ENCODE measurements around the gene PIWIL1. TPM values are rescaled to one million over a fixed set of nuclear protein-coding genes. Genes with fewer than 3 reads are reported as not detected.

Gene PIWIL1
- polyA plus RNA-seq, 2 of the 4 experiments (the other 2 are of a cell fraction), result not detected

DNA sequence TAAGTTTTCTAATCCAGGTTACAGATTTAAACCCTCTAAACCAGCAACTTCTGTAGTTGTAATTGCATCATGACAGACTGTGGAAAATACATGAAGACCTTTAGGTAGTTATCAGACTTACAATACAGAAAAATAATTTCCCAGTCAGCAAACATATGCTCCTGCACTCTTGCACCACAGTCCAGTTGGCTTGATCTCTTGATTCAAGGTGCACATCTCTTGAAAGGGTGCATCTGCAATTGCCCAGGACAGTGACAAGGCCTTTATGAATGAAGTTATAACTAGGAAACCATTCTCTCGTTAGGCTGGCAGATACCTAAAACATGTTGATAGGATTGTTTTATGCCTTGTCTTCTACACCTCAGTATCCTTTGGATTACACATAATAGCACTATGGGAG, 7.6 kb downstream of the PIWIL1 start:
- no peak overlapping the region for H3K27ac ChIP-seq
- no peak overlapping the region for H3K4me3 ChIP-seq
- WGBS (ENCODE audit: missing lambda C conversion rate), result 3% methylated on average over 1 of the region's 1 CpG
- no peaks in the 10 kb centered on the region for H3K4me1 ChIP-seq
- H3K9me3 ChIP-seq, result no peaks in the 10 kb centered on the region; the same call in 2 of the 3 replicates
- TF ChIP-seq RNF2 (IDR thresholded peaks at IDR 0.05; ENCODE audit: borderline replicate concordance, low read depth) (no peak), HEYL (CRISPR knock-in tag; IDR thresholded peaks at IDR 0.05) (no peak), NFE2L2 (conservative IDR thresholded peaks at IDR 0.05; ENCODE audit: low read length) (no peak), BHLHE40 (IDR thresholded peaks at IDR 0.05; ENCODE audit: low read depth, low read length) (no peak)
- DNase-seq (ENCODE audit: low read depth in 1 of 2, low spot score in 1 of 2) (no peak), FAIRE-seq (no peak), ATAC-seq (no peak)
- ChIA-PET POLR2A (no interaction called here), CTCF (no interaction called here)
- H3K4me2 ChIP-seq, result no peak overlapping the region

GRCh38 chr12:130347588-130347987, 9.9 kb downstream of the PIWIL1 start:
- DNase-seq (ENCODE audit: low read depth in 1 of 2, low spot score in 1 of 2), result no peak
- CTCF ChIA-PET, result no interaction called here
- H3K4me1 ChIP-seq, result no peaks in the 10 kb centered on the region
- H3K27ac ChIP-seq, result no peak overlapping the region
- ATAC-seq, result no peak
- H3K4me2 ChIP-seq, result no peak overlapping the region
- no peak overlapping the region for H3K4me3 ChIP-seq
- 50% methylated on average over 7 of the region's 7 CpGs for WGBS (ENCODE audit: missing lambda C conversion rate)
- H3K9me3 ChIP-seq, result no peaks in the 10 kb centered on the region
- no peak for FAIRE-seq
- POLR2A ChIA-PET, result no interaction called here
- TF ChIP-seq CBX8 (IDR thresholded peaks at IDR 0.05) (no peak), ZNF302 (CRISPR knock-in tag; IDR thresholded peaks at IDR 0.05) (no peak), PHF8 (IDR thresholded peaks at IDR 0.05; ENCODE audit: borderline replicate concordance, low read depth) (no peak), ZFP36 (IDR thresholded peaks at IDR 0.05; ENCODE audit: borderline replicate concordance, partially characterized antibody) (no peak), NFE2L2 (conservative IDR thresholded peaks at IDR 0.05; ENCODE audit: low read length) (no peak)

GRCh38 chr12:130350715-130351114, 13.0 kb downstream of the PIWIL1 start:
- ATAC-seq (no peak), FAIRE-seq (no peak), DNase-seq (ENCODE audit: low read depth in 1 of 2, low spot score in 1 of 2) (no peak)
- ChIA-PET CTCF (interaction anchor here (1.3 to 1.7 kb wide), 2 partner anchors 11 to 15 kb away, joined by 3 to 9 read pairs; no protein-coding TSS in a partner anchor), POLR2A (no interaction called here)
- Histone ChIP-seq H3K4me2 (no peak overlapping the region), H3K4me3 (no peak overlapping the region), H3K9me3 (no peaks in the 10 kb centered on the region), H3K27ac (no peak overlapping the region), H3K4me1 (no peaks in the 10 kb centered on the region)
- WGBS (ENCODE audit: missing lambda C conversion rate), result 3% methylated on average over 2 of the region's 2 CpGs
- TF ChIP-seq POLR2A (IDR thresholded peaks at IDR 0.05; ENCODE audit: low read length), result no peak
- TF ChIP-seq, protein P1, sequence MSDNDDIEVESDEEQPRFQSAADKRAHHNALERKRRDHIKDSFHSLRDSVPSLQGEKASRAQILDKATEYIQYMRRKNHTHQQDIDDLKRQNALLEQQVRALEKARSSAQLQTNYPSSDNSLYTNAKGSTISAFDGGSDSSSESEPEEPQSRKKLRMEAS (IDR thresholded peaks at IDR 0.05), result no peak
- TF ChIP-seq RARB (CRISPR knock-in tag; IDR thresholded peaks at IDR 0.05), result no peak
- TF ChIP-seq, protein P2, sequence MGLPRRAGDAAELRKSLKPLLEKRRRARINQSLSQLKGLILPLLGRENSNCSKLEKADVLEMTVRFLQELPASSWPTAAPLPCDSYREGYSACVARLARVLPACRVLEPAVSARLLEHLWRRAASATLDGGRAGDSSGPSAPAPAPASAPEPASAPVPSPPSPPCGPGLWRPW (IDR thresholded peaks at IDR 0.05), result no peak
- TF ChIP-seq MYC (IDR thresholded peaks at IDR 0.05; ENCODE audit: borderline replicate concordance, low read length), result no peak
- TF ChIP-seq KDM1A (IDR thresholded peaks at IDR 0.05; ENCODE audit: low read depth), result no peak
- TF ChIP-seq BCL3 (IDR thresholded peaks at IDR 0.05), result no peak
- TF ChIP-seq RAD21 (conservative IDR thresholded peaks at IDR 0.05 in 1 of 2, IDR thresholded peaks at IDR 0.05 in 1 of 2), result no peak

GRCh38 chr12:130351326-130351725, 13.6 kb downstream of the PIWIL1 start:
- no peaks in the 10 kb centered on the region for H3K4me1 ChIP-seq
- TF ChIP-seq HDAC2 (IDR thresholded peaks at IDR 0.05) (no peak), KDM1A (IDR thresholded peaks at IDR 0.05; ENCODE audit: low read depth) (no peak)
- H3K9me3 ChIP-seq, result no peaks in the 10 kb centered on the region
- no peak for FAIRE-seq
- ATAC-seq, result no peak
- DNase-seq (ENCODE audit: low read depth in 1 of 2, low spot score in 1 of 2), result no peak
- H3K4me2 ChIP-seq, result no peak overlapping the region
- ChIA-PET POLR2A (no interaction called here), CTCF (interaction anchor here (1.3 to 1.7 kb wide), 2 partner anchors 12 to 15 kb away, joined by 3 to 9 read pairs; no protein-coding TSS in a partner anchor)
- H3K4me3 ChIP-seq, result no peak overlapping the region
- WGBS (ENCODE audit: missing lambda C conversion rate), result 0% methylated on average over 5 of the region's 5 CpGs
- H3K27ac ChIP-seq, result no peak overlapping the region

GRCh38 chr12:130353081-130353480, 15.4 kb downstream of the PIWIL1 start:
- DNase-seq (ENCODE audit: low read depth in 1 of 2, low spot score in 1 of 2) (no peak), FAIRE-seq (no peak), ATAC-seq (no peak)
- ChIA-PET POLR2A (no interaction called here), CTCF (no interaction called here)
- H3K4me3 ChIP-seq, result no peak overlapping the region
- H3K9me3 ChIP-seq, result no peaks in the 10 kb centered on the region
- H3K27ac ChIP-seq, result no peak overlapping the region
- no peak overlapping the region for H3K4me2 ChIP-seq
- no peaks in the 10 kb centered on the region for H3K4me1 ChIP-seq
- TF ChIP-seq RCOR1 (IDR thresholded peaks at IDR 0.05; ENCODE audit: low read depth, low read length) (no peak), HDAC2 (IDR thresholded peaks at IDR 0.05) (no peak), NFE2L2 (conservative IDR thresholded peaks at IDR 0.05; ENCODE audit: low read length) (no peak), RNF2 (IDR thresholded peaks at IDR 0.05; ENCODE audit: borderline replicate concordance, low read depth) (no peak), KDM5A (IDR thresholded peaks at IDR 0.05) (no peak), JUNB (IDR thresholded peaks at IDR 0.05) (no peak), BCL3 (IDR thresholded peaks at IDR 0.05) (no peak), HOXB13 (CRISPR knock-in tag; IDR thresholded peaks at IDR 0.05; ENCODE audit: low read depth) (no peak), RARB (CRISPR knock-in tag; IDR thresholded peaks at IDR 0.05) (no peak), USF2 (IDR thresholded peaks at IDR 0.05) (no peak), PBX3 (IDR thresholded peaks at IDR 0.05) (no peak), NPAS2 (CRISPR knock-in tag; IDR thresholded peaks at IDR 0.05; ENCODE audit: borderline replicate concordance) (no peak)
